GM21723 (cell line): ENCODE data around the gene EVI5L.
A peak's percentile ranks its signal among the peaks of the same experiment; 100 is the strongest.

Source experiments
- ATAC-seq: cut with Tn5 transposase; IDR thresholded peaks from one replicate; pipeline ENCODE4 v1.9.1; 2021; ENCODE audit warnings: mild to moderate bottlenecking, moderate library complexity; ENCODE audit not compliant: unreplicated experiment

Gene EVI5L

DNA sequence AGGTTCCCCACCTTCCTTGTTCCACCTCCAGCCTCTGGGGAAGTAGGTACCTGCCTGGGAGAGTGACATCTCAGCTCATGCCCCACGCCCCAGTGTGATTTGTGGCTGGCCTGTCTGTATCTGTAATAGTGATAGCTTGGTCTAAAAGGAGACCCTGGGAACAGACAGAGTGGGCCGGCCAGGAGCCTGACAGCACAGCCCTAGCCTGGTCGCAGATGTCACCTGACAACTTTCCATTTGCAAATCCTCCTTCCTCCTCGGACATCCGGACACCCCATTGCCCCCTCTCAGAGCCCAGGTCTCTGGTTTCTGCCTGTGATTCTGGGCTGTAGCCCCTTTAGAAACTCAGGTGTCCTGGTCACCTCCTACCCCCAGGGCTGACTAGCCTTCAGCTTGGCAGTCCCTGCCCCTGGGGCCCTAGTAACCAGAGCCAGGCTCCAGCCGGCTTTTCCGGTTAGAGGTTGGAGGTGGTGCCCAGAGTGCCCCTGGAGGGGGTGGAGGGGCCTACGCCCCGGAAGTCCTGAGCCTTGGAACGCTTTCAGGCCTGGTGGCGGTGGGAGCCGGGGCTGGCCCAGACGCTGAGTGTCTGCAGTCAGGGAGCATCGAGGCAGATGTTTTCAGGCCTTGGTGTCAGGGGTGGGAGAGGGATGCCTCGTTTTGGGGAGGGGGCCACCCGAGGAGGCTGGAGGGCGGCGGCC lies 64.7 kb downstream of the EVI5L start:
- no peak for ATAC-seq

DNA sequence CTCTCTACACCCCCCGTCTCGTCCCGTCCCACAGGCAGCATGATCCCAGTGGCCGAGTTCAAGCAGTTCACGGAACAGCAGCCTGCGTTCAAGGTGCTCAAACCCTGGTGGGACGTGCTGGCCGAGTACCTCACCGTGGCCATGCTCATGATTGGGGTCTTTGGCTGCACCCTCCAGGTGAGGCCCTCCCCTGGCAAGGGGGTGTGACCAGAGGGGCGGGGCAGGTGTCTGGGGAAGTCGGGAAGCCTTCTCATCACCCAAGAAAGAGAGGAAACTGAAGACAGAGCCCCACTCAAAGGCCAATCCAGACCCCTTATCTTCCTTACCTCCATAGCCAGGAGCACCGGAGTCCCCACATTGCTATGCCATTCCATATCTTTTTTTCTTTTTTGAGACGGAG lies 65.5 kb downstream of the EVI5L start:
- no peak for ATAC-seq

DNA sequence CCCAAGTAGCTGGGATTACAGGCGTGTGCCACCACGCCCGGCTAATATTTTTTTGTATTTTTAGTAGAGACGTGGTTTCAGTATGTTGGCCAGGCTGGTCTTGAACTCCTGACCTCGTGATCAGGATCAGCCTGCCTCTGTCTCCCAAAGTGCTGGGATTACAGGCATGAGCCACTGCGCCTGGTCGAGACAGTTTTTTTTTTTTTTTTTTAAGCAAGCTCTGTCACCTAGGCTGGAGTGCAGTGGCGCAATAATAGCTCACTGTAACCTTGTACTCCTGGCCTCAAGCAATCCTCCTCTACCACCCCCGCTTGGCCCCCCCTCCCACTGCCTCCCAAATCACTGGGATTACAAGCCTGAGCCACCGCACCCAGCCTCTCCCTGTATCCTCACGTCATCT lies 67.3 kb downstream of the EVI5L start:
- ATAC-seq: no peak

- ATAC-seq: no peak
These were observed 68.9 kb downstream of the EVI5L start for GRCh38 chr19:7898967-7899366.

GRCh38 chr19:7899751-7900378 lies 69.8 kb downstream of the EVI5L start:
- ATAC-seq: no peak

- ATAC-seq: no peak
These were observed 70.4 kb downstream of the EVI5L start for GRCh38 chr19:7900401-7900870.

DNA sequence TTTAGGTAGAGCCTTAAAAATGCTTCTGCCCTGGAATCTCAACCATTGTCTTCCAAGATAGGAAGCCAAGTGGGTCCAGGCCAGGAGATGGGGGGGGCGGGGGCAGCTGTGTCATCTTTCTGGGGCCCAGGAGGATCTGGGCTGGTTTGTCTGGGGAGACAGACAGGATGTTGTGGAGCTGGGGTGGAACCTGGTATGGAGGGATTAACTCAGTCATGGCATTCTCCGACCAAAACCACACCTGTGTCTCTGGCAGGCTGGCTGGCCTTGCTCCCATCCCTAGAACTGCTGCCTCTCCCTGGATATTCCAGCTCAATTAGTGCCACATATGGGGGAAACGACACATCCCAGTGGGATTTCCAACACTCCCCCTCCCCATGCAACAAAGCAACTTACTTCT lies 70.9 kb downstream of the EVI5L start:
- no peak for ATAC-seq

GRCh38 chr19:7901337-7901736 lies 71.3 kb downstream of the EVI5L start:
- ATAC-seq: no peak

DNA sequence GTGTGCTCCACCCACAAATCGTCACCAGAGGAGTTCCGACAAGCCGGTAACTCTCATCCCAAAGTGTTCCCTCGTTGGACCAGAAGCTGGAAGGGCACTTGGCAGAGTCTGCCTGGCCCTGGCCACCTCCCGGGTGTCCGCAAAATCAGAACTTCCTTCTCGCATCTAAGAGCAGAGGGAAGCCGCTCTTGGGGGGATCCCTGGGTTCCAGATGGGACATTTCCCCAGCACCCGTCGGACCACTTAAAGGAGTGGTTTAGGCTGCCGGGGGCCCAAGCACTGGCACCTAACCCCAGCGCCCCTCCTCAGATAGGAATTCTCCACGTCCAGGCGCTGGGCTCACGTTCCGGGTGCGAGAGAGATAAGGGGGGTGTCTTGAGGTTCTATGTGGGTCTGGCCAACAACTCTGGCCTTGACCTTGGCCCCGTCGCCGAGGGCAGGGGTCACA lies 72.8 kb downstream of the EVI5L start:
- no peak for ATAC-seq

- peak; percentile 72 for ATAC-seq
These were observed 73.4 kb downstream of the EVI5L start, which contains the start of gene MAP2K7 for GRCh38 chr19:7903244-7904073. Gene MAP2K7, plus strand, starts transcription at chr19:7903877. Its CDS starts 68 bp downstream, at chr19:7903945.

- ATAC-seq: peak; percentile 27
These were observed 74.3 kb downstream of the EVI5L start for GRCh38 chr19:7904074-7905020.

- ATAC-seq: no peak
These were observed 75.2 kb downstream of the EVI5L start for GRCh38 chr19:7905268-7905667.

GRCh38 chr19:7905859-7906258 lies 75.8 kb downstream of the EVI5L start:
- no peak for ATAC-seq

DNA sequence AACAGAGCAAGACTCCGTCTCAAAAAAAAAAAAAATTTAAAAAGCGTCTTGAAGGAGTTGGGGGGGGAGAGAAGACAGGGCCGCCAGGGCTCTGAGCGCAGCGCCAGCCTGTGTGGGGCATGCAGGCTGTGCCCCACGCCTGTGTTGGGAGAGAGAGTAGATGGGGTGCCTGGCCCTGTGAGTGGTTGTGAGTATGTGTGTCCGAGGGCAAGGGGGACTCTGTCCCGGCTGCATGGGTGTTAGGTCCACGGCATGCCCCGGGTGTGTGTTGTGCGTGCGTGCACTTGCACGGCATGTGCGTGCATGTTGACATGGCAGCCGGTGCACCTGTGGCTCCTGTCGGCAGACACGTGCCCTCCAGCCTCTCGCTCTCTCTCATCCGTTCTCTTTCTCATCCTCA lies 77.1 kb downstream of the EVI5L start:
- ATAC-seq: no peak

DNA sequence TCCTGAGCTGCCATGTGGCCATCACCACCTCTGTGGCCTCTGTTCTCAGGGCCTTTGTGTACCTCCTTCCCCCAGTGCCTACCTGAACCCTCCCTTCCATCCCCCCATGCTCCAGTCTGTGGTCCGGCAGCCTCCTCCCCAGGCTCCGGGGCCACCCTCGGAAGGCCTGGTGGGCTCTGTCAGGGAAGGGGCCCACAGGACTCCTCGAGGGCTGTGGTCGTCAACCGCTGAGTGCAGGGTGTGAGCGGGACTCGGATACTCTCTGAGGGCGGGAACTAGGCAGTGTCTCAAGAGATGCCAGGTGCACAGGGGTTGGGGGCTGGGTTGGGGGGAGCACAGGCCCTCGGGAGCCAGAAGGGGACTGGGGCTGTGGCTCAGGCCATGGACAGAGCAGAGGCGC lies 77.5 kb downstream of the EVI5L start:
- ATAC-seq: no peak

DNA sequence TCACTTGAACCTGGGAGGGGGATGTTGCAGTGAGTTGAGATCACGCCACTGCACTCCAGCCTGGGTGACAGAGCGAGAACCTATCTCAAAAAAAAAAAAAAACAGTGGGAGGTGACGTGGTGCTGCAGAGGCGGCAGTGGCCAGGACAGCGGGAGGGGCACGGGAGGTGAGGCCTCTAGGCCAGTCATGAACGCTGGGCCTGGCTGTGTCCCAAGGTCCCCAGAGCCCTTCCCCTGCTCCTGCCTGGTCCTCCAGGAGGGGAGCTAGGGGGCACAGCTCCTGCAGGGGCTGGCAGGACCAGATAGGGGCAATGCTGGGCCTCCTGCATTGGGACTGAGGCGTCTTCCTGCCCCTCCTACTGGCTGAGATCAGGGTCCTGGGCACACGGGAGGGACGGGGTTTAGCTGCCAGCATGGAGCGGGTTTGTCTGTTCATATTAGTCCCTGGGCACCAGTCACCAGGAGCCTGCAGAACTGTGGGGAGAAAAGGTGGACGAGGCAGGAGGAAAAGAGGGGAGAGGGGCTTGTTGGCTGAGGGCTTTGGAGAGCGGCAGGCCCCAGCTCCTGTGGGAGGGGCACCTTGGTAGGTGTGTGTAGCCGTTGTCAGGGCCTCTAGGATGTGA lies 78.2 kb downstream of the EVI5L start:
- ATAC-seq: no peak

- ATAC-seq: no peak
These were observed 78.9 kb downstream of the EVI5L start for GRCh38 chr19:7908742-7909461.

DNA sequence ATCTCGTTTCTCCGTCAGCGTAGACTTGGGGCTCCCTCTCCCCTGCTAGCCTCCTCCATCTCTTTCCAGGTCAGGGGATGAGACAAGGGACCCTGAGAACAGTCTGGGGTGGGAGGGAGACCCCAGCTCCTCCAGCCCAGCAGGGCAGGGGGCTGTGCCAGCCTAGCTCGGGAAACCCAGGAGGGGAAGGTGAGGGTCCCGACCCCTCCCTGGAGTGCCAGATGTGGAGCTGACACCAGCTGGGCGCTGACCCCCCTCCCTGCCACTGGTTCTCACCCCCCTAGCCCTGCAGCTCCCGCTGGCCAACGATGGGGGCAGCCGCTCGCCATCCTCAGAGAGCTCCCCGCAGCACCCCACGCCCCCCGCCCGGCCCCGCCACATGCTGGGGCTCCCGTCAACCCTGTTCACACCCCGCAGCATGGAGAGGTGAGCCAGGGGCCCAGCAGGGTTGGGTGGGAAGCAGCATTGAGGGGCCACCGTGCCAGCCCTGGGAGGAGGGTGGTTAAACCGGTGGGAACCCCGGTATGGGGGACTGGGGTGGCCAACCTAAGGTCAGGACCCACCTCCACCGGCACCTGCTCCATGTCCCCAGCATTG lies 79.6 kb downstream of the EVI5L start:
- ATAC-seq: no peak
